Endodermal cell (in vitro differentiated cells): ENCODE data around the gene MOXD1. TPM values are rescaled to one million over a fixed set of nuclear protein-coding genes. Genes with fewer than 3 reads are reported as not detected.

Source experiments
- DNase-seq: peaks from one replicate; pipeline ENCODE4 v3.0.0-alpha.2; 2017
- H3K27ac ChIP-seq: 2 replicates; pipeline ENCODE4 v1.5.1; 2013; ENCODE audit warnings: mild to moderate bottlenecking, low read depth, low read length, moderate library complexity
- H3K27me3 ChIP-seq: 2 replicates; pipeline ENCODE4 v1.6.1; 2013; ENCODE audit warnings: mild to moderate bottlenecking, low read length, moderate library complexity; ENCODE audit not compliant: insufficient read depth, control insufficient read depth, poor library complexity, severe bottlenecking
- H3K36me3 ChIP-seq: 2 replicates; pipeline ENCODE4 v1.7.0; 2013; ENCODE audit warnings: mild to moderate bottlenecking, low read length, moderate library complexity; ENCODE audit not compliant: control insufficient read depth, insufficient read depth
- H3K4me1 ChIP-seq: one replicate; pipeline ENCODE4 v1.7.0; 2013; ENCODE audit warnings: low read length; ENCODE audit not compliant: control insufficient read depth, insufficient read depth
- H3K4me3 ChIP-seq: 2 replicates; pipeline ENCODE4 v1.5.1; 2013; ENCODE audit warnings: mild to moderate bottlenecking, low read length, moderate library complexity
- H3K9ac ChIP-seq: 2 replicates; pipeline ENCODE4 v1.6.1; 2013; ENCODE audit warnings: mild to moderate bottlenecking, low read length, moderate library complexity; ENCODE audit not compliant: poor library complexity, severe bottlenecking; ENCODE audit errors: extremely low read depth
- H3K9me3 ChIP-seq: 2 replicates; pipeline ENCODE4 v1.6.1; 2013; ENCODE audit warnings: mild to moderate bottlenecking, low read length, moderate library complexity; ENCODE audit not compliant: control insufficient read depth
- H3K27ac Mint-ChIP-seq: 2 replicates; pipeline ENCODE4 v1.8.0; 2020; ENCODE audit warnings: mixed read lengths
- H3K27me3 Mint-ChIP-seq: 2 replicates; pipeline ENCODE4 v1.8.0; 2021; ENCODE audit warnings: mild to moderate bottlenecking, mixed read lengths; ENCODE audit not compliant: insufficient read depth
- H3K36me3 Mint-ChIP-seq: 2 replicates; pipeline ENCODE4 v1.8.0; 2020; ENCODE audit warnings: low read depth, mixed read lengths
- H3K4me1 Mint-ChIP-seq: 2 replicates; pipeline ENCODE4 v1.8.0; 2020; ENCODE audit warnings: mixed read lengths
- H3K4me3 Mint-ChIP-seq: 2 replicates; pipeline ENCODE4 v1.8.0; 2020; ENCODE audit warnings: mild to moderate bottlenecking, moderate library complexity, mixed read lengths
- H3K9me3 Mint-ChIP-seq: 2 replicates; pipeline ENCODE4 v1.8.0; 2020; ENCODE audit warnings: mild to moderate bottlenecking, mixed read lengths
- WGBS, 2 experiments: methylation state at CpG; one replicate each; pipeline versions ENCODE4 v1.1.5 to v1.1.7; 2013; ENCODE audit warnings: missing lambda C conversion rate in 2 of 2, mixed read lengths in 1 of 2; ENCODE audit not compliant: insufficient coverage in 1 of 2, insufficient read length in 1 of 2; 5-methylcytosine and 5-hydroxymethylcytosine counted together
- total RNA-seq, 2 donors: library from RNA; stranded (reverse); fragmentation: NEBNext Ultra II Directional in 1 of 2; extraction: Animal tissue kit (Norgen Biotek cat#: 25700) in 1 of 2; gene quantifications; 2 replicates in 1 of 2; 3 replicates in 1 of 2; pipeline ENCODE4 v1.2.1, GENCODE V29; 2021
- TF ChIP-seq, protein P1 (sequence below): fragments of 200-600 bp; sonication (generic); conservative IDR thresholded peaks from 2 replicates; pipeline ENCODE4 v1.5.0; 2021; ENCODE audit warnings: antibody characterized with exemption, mild to moderate bottlenecking

Gene MOXD1
- total RNA-seq, 2 donors from 2014 or later: 1.3 to 3.2 TPM

DNA sequence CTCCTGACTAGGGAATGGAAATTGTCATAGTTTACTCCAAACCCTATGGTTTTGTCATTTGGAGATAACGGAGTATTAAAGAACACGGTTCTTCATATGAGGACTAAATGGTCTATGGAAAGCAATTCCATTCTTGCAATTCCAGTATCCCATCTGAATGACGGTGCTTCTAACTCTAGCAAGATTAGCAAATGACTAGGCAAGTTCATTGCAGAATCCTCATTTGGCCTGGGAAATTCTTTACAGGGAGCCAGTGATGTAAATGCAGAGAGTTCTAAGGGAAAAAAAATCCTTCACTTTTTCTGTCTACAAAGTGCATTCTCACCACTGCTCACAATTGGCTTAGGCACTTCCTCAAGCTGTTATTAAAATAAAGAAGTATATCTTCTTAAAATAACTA, 111.5 kb downstream of the MOXD1 start:
- WGBS, 2 experiments: 87 to 100% methylated on average over 2 to 3 of the region's 3 CpGs
- H3K27me3 ChIP-seq: no peaks in the 10 kb centered on the region
- Mint-ChIP-seq H3K27me3 (no peaks in the 10 kb centered on the region), H3K4me3 (no peak overlapping the region), H3K27ac (no peak overlapping the region), H3K4me1 (no peaks in the 10 kb centered on the region), H3K36me3 (no peaks in the 10 kb centered on the region), H3K9me3 (no peaks in the 10 kb centered on the region)
- no peak for DNase-seq
- H3K9me3 ChIP-seq: no peaks in the 10 kb centered on the region
- TF ChIP-seq, protein P1, sequence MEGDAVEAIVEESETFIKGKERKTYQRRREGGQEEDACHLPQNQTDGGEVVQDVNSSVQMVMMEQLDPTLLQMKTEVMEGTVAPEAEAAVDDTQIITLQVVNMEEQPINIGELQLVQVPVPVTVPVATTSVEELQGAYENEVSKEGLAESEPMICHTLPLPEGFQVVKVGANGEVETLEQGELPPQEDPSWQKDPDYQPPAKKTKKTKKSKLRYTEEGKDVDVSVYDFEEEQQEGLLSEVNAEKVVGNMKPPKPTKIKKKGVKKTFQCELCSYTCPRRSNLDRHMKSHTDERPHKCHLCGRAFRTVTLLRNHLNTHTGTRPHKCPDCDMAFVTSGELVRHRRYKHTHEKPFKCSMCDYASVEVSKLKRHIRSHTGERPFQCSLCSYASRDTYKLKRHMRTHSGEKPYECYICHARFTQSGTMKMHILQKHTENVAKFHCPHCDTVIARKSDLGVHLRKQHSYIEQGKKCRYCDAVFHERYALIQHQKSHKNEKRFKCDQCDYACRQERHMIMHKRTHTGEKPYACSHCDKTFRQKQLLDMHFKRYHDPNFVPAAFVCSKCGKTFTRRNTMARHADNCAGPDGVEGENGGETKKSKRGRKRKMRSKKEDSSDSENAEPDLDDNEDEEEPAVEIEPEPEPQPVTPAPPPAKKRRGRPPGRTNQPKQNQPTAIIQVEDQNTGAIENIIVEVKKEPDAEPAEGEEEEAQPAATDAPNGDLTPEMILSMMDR: no peak
- H3K4me1 ChIP-seq: no peaks in the 10 kb centered on the region
- H3K36me3 ChIP-seq: no peaks in the 10 kb centered on the region
- no peak overlapping the region for H3K27ac ChIP-seq
- no peak overlapping the region for H3K9ac ChIP-seq
- H3K4me3 ChIP-seq: no peak overlapping the region

DNA sequence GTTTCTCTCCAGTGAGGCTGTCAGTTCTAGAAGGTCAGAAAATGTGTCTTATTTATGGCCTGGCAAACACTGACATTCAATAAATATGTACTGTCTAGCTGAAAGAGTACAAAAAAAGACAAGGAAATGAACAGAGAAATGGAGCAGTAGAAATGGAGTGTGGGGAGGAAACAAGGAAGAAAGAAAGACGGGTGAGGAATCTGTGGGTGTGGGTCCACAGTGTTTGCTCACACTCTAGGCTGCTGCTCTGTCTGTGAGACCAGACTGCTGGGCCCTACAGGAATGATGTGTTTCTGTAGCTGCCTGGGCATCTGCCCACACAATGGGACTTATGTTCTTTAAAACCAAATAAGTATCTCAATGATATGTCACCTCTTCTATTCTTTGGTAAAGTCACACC, 114.2 kb downstream of the MOXD1 start:
- 89 to 90% methylated on average over 1 of the region's 1 CpG for WGBS, 2 experiments
- no peaks in the 10 kb centered on the region for H3K9me3 ChIP-seq
- no peak for DNase-seq
- H3K27me3 Mint-ChIP-seq: no peaks in the 10 kb centered on the region
- no peak overlapping the region for H3K27ac ChIP-seq
- TF ChIP-seq, protein P1: no peak
- H3K4me1 ChIP-seq: no peaks in the 10 kb centered on the region
- H3K27me3 ChIP-seq: no peaks in the 10 kb centered on the region
- H3K27ac Mint-ChIP-seq: no peak overlapping the region
- H3K9ac ChIP-seq: no peak overlapping the region
- no peaks in the 10 kb centered on the region for H3K36me3 ChIP-seq
- no peaks in the 10 kb centered on the region for H3K9me3 Mint-ChIP-seq
- no peak overlapping the region for H3K4me3 Mint-ChIP-seq
- H3K4me3 ChIP-seq: no peak overlapping the region
- H3K4me1 Mint-ChIP-seq: no peaks in the 10 kb centered on the region
- H3K36me3 Mint-ChIP-seq: no peaks in the 10 kb centered on the region

DNA sequence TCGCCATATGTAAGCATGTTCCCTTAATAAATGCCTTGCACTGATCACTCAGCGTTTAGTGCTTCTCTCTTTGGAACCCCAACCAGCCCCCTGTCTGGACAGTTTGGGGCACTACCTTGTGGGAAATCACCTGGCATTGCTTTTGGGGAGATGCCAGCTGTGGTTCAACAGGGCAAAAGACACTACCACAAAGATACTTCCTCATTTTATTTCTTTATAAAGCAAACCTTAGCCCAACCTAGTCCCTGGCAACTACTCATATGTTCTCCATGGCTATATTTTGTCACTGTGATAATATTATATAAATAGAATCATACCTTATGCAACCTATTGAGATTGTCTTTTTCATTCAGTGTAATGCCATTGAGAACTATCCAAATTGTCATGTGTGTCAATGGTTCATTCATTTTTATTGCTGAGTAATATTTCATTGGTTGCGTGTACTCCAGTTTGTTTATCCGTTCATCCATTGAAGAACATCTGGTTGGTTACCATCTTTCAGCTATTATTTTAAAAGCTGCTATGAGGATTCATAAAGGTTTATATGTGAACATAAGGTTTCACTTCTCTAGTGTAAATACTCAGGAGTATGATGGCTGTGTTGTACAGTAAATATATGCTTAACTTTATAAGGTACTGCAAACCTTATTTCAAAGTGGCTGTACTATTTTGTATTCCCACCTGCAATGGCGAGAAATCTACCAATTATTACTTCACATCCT, 114.8 kb downstream of the MOXD1 start:
- Histone ChIP-seq H3K36me3 (no peaks in the 10 kb centered on the region), H3K9me3 (no peaks in the 10 kb centered on the region), H3K9ac (no peak overlapping the region), H3K4me1 (no peaks in the 10 kb centered on the region), H3K4me3 (no peak overlapping the region), H3K27ac (no peak overlapping the region), H3K27me3 (no peaks in the 10 kb centered on the region)
- no peak overlapping the region for H3K4me3 Mint-ChIP-seq
- no peak overlapping the region for H3K27ac Mint-ChIP-seq
- no peaks in the 10 kb centered on the region for H3K36me3 Mint-ChIP-seq
- no peaks in the 10 kb centered on the region for H3K9me3 Mint-ChIP-seq
- H3K4me1 Mint-ChIP-seq: no peaks in the 10 kb centered on the region
- TF ChIP-seq, protein P1: no peak
- H3K27me3 Mint-ChIP-seq: no peaks in the 10 kb centered on the region
- DNase-seq: no peak
- 89 to 91% methylated on average over 4 of the region's 5 CpGs for WGBS, 2 experiments
